ENCODE measurements around the gene FOXO3B. TPM values are rescaled to one million over a fixed set of nuclear protein-coding genes. Genes with fewer than 3 reads are reported as not detected.
"Not testable (repeated sequence)": the region's sequence is repeated elsewhere in the genome, so short reads cannot be mapped to it uniquely, and the experiment has no call there.

FOXO3B gene
- total and polyA plus RNA-seq, 4 donors = 2.9 to 5.3 (median 3.8) TPM

- not testable (repeated sequence) for H3K27ac ChIP-seq (ENCODE audit: low read depth, low read length); H3K4me3 ChIP-seq (ENCODE audit: low read depth, low read length); H3K36me3 ChIP-seq (ENCODE audit: control insufficient read depth, insufficient read depth, low read length); H3K27me3 ChIP-seq (ENCODE audit: control insufficient read depth, insufficient read depth, low read length); H3K4me1 ChIP-seq (ENCODE audit: control insufficient read depth, insufficient read depth, low read length); H3K9me3 ChIP-seq (ENCODE audit: control insufficient read depth, insufficient read depth, low read length); DNase-seq (ENCODE audit: low read depth in 4 of 6, low spot score in 6 of 6)
- WGBS (ENCODE audit: insufficient coverage) = no CpG with 5 or more reads among the region's 5 CpGs
These were observed 20.0 kb downstream of the FOXO3B start for GRCh38 chr17:18661924-18662624.

GRCh38 chr17:18650094-18650493, 32.0 kb downstream of the FOXO3B start:
- H3K36me3 ChIP-seq (ENCODE audit: control insufficient read depth, insufficient read depth, low read length); H3K27ac ChIP-seq (ENCODE audit: low read depth, low read length); H3K9me3 ChIP-seq (ENCODE audit: control insufficient read depth, insufficient read depth, low read length); H3K4me1 ChIP-seq (ENCODE audit: control insufficient read depth, insufficient read depth, low read length); DNase-seq (ENCODE audit: low read depth in 4 of 6, low spot score in 6 of 6); H3K27me3 ChIP-seq (ENCODE audit: control insufficient read depth, insufficient read depth, low read length); H3K4me3 ChIP-seq (ENCODE audit: low read depth, low read length): not testable (repeated sequence)
- whole genome bisulfite sequencing (ENCODE audit: insufficient coverage) = 33% methylated on average over 22 of the region's 23 CpGs

GRCh38 chr17:18644291-18644690, 37.8 kb downstream of the FOXO3B start, which contains the start of gene TBC1D28:
Gene TBC1D28 (minus strand): TSS chr17:18644391. CDS start chr17:18641352, 3,039 bp downstream.
- not testable (repeated sequence) for H3K4me3 ChIP-seq (ENCODE audit: low read depth, low read length); H3K36me3 ChIP-seq (ENCODE audit: control insufficient read depth, insufficient read depth, low read length); DNase-seq (ENCODE audit: low read depth in 4 of 6, low spot score in 6 of 6); H3K27me3 ChIP-seq (ENCODE audit: control insufficient read depth, insufficient read depth, low read length); H3K9me3 ChIP-seq (ENCODE audit: control insufficient read depth, insufficient read depth, low read length); H3K27ac ChIP-seq (ENCODE audit: low read depth, low read length); H3K4me1 ChIP-seq (ENCODE audit: control insufficient read depth, insufficient read depth, low read length)
- WGBS (ENCODE audit: insufficient coverage) = 90% methylated on average over 8 of the region's 9 CpGs

GRCh38 chr17:18643124-18643523, 39.0 kb downstream of the FOXO3B start:
- H3K4me3 ChIP-seq (ENCODE audit: low read depth, low read length); H3K9me3 ChIP-seq (ENCODE audit: control insufficient read depth, insufficient read depth, low read length); H3K4me1 ChIP-seq (ENCODE audit: control insufficient read depth, insufficient read depth, low read length); H3K27ac ChIP-seq (ENCODE audit: low read depth, low read length); H3K36me3 ChIP-seq (ENCODE audit: control insufficient read depth, insufficient read depth, low read length); DNase-seq (ENCODE audit: low read depth in 4 of 6, low spot score in 6 of 6); H3K27me3 ChIP-seq (ENCODE audit: control insufficient read depth, insufficient read depth, low read length): not testable (repeated sequence)
- WGBS (ENCODE audit: insufficient coverage) = no CpG with 5 or more reads among the region's 6 CpGs

DNA sequence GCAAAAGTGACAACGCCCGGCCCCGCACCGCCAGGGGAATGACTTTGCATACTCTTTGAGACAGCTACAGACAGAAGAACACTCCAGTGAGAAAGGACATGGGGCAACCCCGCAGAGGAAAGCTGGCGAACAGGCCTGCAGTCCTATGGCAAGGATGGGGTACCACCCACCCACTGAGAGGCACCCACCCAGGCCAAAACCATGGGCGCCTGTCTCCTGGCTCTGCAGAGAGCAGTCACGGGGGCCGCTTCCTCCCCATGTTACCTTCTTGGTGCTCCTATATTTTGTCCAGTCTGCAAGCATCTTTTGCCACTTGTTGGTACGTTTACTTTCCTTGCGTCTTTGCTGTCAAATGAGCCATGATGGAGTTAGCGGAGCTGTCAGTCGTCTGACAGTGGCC, 43.8 kb downstream of the FOXO3B start:
- H3K4me1 ChIP-seq (ENCODE audit: control insufficient read depth, insufficient read depth, low read length); DNase-seq (ENCODE audit: low read depth in 4 of 6, low spot score in 6 of 6); H3K36me3 ChIP-seq (ENCODE audit: control insufficient read depth, insufficient read depth, low read length); H3K27ac ChIP-seq (ENCODE audit: low read depth, low read length); H3K9me3 ChIP-seq (ENCODE audit: control insufficient read depth, insufficient read depth, low read length); H3K27me3 ChIP-seq (ENCODE audit: control insufficient read depth, insufficient read depth, low read length); H3K4me3 ChIP-seq (ENCODE audit: low read depth, low read length): not testable (repeated sequence)
- WGBS (ENCODE audit: insufficient coverage) = 85% methylated on average over 6 of the region's 13 CpGs

- not testable (repeated sequence) for H3K4me3 ChIP-seq (ENCODE audit: low read depth, low read length); H3K27me3 ChIP-seq (ENCODE audit: control insufficient read depth, insufficient read depth, low read length); DNase-seq (ENCODE audit: low read depth in 4 of 6, low spot score in 6 of 6); H3K36me3 ChIP-seq (ENCODE audit: control insufficient read depth, insufficient read depth, low read length); H3K9me3 ChIP-seq (ENCODE audit: control insufficient read depth, insufficient read depth, low read length); H3K4me1 ChIP-seq (ENCODE audit: control insufficient read depth, insufficient read depth, low read length); H3K27ac ChIP-seq (ENCODE audit: low read depth, low read length)
- 83% methylated on average over 4 of the region's 7 CpGs for WGBS (ENCODE audit: insufficient coverage)
These were observed 45.9 kb downstream of the FOXO3B start for GRCh38 chr17:18636237-18636636.

DNA sequence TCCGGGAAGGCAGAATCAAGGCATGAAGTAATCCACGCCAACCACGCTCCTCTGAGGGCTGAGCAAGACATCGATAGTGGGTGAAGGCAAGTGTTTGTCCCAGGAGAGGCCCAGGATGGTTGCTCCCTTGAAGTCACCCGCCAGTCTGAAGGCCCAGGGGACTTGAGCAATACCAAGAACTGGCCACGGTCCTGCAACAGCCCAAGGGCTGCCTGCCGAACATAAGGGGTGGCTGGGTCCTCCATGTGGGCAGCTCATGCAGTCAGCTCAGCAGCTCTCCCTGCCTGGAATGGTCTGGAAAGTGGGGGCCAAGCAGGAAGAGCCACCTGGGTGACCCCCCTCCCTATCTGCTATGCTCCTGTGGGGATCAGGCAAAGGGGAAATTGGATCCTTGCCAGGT, 46.3 kb downstream of the FOXO3B start:
- not testable (repeated sequence) for DNase-seq (ENCODE audit: low read depth in 4 of 6, low spot score in 6 of 6); H3K36me3 ChIP-seq (ENCODE audit: control insufficient read depth, insufficient read depth, low read length)
- 90% methylated on average over 4 of the region's 7 CpGs for WGBS (ENCODE audit: insufficient coverage)

DNA sequence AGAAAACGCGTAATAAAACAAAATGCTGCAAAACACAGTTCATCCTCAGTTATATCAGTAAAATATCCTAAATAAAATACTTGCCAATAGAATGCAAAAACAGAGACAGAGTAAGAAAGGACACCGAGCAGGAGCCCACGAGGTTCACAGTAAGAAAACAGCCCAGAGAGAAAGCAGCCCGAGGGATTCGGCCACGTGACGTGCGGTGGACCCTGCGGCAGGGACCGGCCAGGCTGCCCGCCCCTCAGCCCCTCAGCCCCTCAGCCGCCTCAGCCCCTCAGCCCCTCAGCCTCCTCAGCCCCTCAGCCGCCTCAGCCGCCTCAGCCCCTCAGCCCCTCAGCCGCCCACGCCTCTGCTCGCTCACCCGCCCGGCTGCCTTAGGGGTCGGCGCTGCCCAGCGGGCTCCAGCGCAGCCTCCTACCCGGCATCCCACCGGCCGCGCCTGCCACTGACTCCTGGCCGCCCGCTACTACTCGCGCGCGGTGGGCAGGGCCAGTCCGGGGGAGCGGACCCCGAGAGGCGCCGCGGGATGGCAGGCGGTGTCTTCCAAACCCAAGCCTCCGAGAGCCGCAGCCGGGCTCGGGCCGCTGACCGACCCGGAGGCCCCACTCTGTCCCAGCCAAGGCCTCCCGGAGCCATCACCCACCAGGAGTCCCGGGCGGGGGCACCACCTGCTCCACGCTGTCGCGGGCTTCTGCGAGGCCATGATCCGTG, 47.4 kb downstream of the FOXO3B start:
- not testable (repeated sequence) for H3K4me3 ChIP-seq (ENCODE audit: low read depth, low read length); H3K27ac ChIP-seq (ENCODE audit: low read depth, low read length); H3K27me3 ChIP-seq (ENCODE audit: control insufficient read depth, insufficient read depth, low read length); H3K9me3 ChIP-seq (ENCODE audit: control insufficient read depth, insufficient read depth, low read length); H3K4me1 ChIP-seq (ENCODE audit: control insufficient read depth, insufficient read depth, low read length); H3K36me3 ChIP-seq (ENCODE audit: control insufficient read depth, insufficient read depth, low read length)
- WGBS (ENCODE audit: insufficient coverage) = 6% methylated on average over 49 of the region's 56 CpGs
- peak in 2 of 6 donors; percentile 18 to 37 for DNase-seq (ENCODE audit: low read depth in 4 of 6, low spot score in 6 of 6)

More for the DNA sequence above, 46.3 kb downstream of the FOXO3B start:
- H3K9me3 ChIP-seq (ENCODE audit: control insufficient read depth, insufficient read depth, low read length); H3K4me1 ChIP-seq (ENCODE audit: control insufficient read depth, insufficient read depth, low read length); H3K27me3 ChIP-seq (ENCODE audit: control insufficient read depth, insufficient read depth, low read length); H3K27ac ChIP-seq (ENCODE audit: low read depth, low read length); H3K4me3 ChIP-seq (ENCODE audit: low read depth, low read length): not testable (repeated sequence)

Data from spinal cord (tissue), 10 donors.